ENCODE results near the gene CFAP46. TPM values are rescaled to one million over a fixed set of nuclear protein-coding genes. Genes with fewer than 3 reads are reported as not detected.
"Not testable (repeated sequence)": the region's sequence is repeated elsewhere in the genome, so short reads cannot be mapped to it uniquely, and the experiment has no call there.

The CFAP46 gene
- total RNA-seq, 1 donor from 2014 or later = 4.4 TPM

- Mint-ChIP-seq H3K4me3 (no peak overlapping the region), H3K36me3 (ENCODE audit: low read depth) (no peaks in the 10 kb centered on the region), H3K27me3 (ENCODE audit: low read depth) (no peaks in the 10 kb centered on the region), H3K4me1 (no peaks in the 10 kb centered on the region), H3K27ac (ENCODE audit: unreplicated experiment) (peak overlapping the region; percentile 27), H3K9me3 (no peaks in the 10 kb centered on the region)
- DNase-seq (ENCODE audit: low read depth, low spot score) = no peak
- no peak for TF ChIP-seq CTCF (conservative IDR thresholded peaks at IDR 0.05)
These were observed 9.7 kb downstream of the CFAP46 start for GRCh38 chr10:132932461-132933307.

- H3K27ac Mint-ChIP-seq (ENCODE audit: unreplicated experiment); DNase-seq (ENCODE audit: low read depth, low spot score); H3K9me3 Mint-ChIP-seq; H3K4me3 Mint-ChIP-seq; H3K4me1 Mint-ChIP-seq; H3K36me3 Mint-ChIP-seq (ENCODE audit: low read depth); H3K27me3 Mint-ChIP-seq (ENCODE audit: low read depth): not testable (repeated sequence)
These were observed 10.8 kb downstream of the CFAP46 start for GRCh38 chr10:132931258-132932250.

GRCh38 chr10:132930701-132931100 lies 11.7 kb downstream of the CFAP46 start:
- not testable (repeated sequence) for H3K27ac Mint-ChIP-seq (ENCODE audit: unreplicated experiment); H3K4me3 Mint-ChIP-seq; H3K36me3 Mint-ChIP-seq (ENCODE audit: low read depth); H3K27me3 Mint-ChIP-seq (ENCODE audit: low read depth); H3K4me1 Mint-ChIP-seq; H3K9me3 Mint-ChIP-seq; DNase-seq (ENCODE audit: low read depth, low spot score)

GRCh38 chr10:132929953-132930548 lies 12.3 kb downstream of the CFAP46 start:
- H3K9me3 Mint-ChIP-seq = no peaks in the 10 kb centered on the region
- no peak overlapping the region for H3K4me3 Mint-ChIP-seq
- H3K36me3 Mint-ChIP-seq (ENCODE audit: low read depth) = no peaks in the 10 kb centered on the region
- no peaks in the 10 kb centered on the region for H3K4me1 Mint-ChIP-seq
- no peaks in the 10 kb centered on the region for H3K27me3 Mint-ChIP-seq (ENCODE audit: low read depth)
- no peak for TF ChIP-seq CTCF (conservative IDR thresholded peaks at IDR 0.05)
- H3K27ac Mint-ChIP-seq (ENCODE audit: unreplicated experiment) = no peak overlapping the region
- DNase-seq (ENCODE audit: low read depth, low spot score) = no peak

GRCh38 chr10:132929480-132929879 lies 12.9 kb downstream of the CFAP46 start:
- TF ChIP-seq CTCF (conservative IDR thresholded peaks at IDR 0.05) = no peak
- H3K27me3 Mint-ChIP-seq (ENCODE audit: low read depth) = no peaks in the 10 kb centered on the region
- no peaks in the 10 kb centered on the region for H3K4me1 Mint-ChIP-seq
- H3K27ac Mint-ChIP-seq (ENCODE audit: unreplicated experiment) = no peak overlapping the region
- no peak for DNase-seq (ENCODE audit: low read depth, low spot score)
- no peaks in the 10 kb centered on the region for H3K36me3 Mint-ChIP-seq (ENCODE audit: low read depth)
- H3K9me3 Mint-ChIP-seq = no peaks in the 10 kb centered on the region
- H3K4me3 Mint-ChIP-seq = no peak overlapping the region

- H3K27me3 Mint-ChIP-seq (ENCODE audit: low read depth) = no peaks in the 10 kb centered on the region
- H3K9me3 Mint-ChIP-seq = no peaks in the 10 kb centered on the region
These were observed 14.1 kb downstream of the CFAP46 start for GRCh38 chr10:132928261-132928660.

More at GRCh38 chr10:132928261-132928660, 14.1 kb downstream of the CFAP46 start:
- no peak overlapping the region for H3K27ac Mint-ChIP-seq (ENCODE audit: unreplicated experiment)
- no peak overlapping the region for H3K4me3 Mint-ChIP-seq
- H3K4me1 Mint-ChIP-seq = no peaks in the 10 kb centered on the region
- no peak for TF ChIP-seq CTCF (conservative IDR thresholded peaks at IDR 0.05)
- no peak for DNase-seq (ENCODE audit: low read depth, low spot score)
- no peaks in the 10 kb centered on the region for H3K36me3 Mint-ChIP-seq (ENCODE audit: low read depth)

All from neural crest cell (in vitro differentiated cells).